GM06990 (cell line): ENCODE data around the gene SP6.
A peak's percentile ranks its signal among the peaks of the same experiment; 100 is the strongest.

Experiments
- DNase-seq: peaks from one replicate; pipeline ENCODE4 v3.0.0-alpha.2; 2011; ENCODE audit not compliant: insufficient read length; ENCODE audit errors: extremely low read depth
- H3K27me3 ChIP-seq: replicated peaks from 2 replicates; pipeline ENCODE4 v1.6.0; 2011; ENCODE audit warnings: low read length; ENCODE audit not compliant: control insufficient read depth, insufficient read depth
- H3K36me3 ChIP-seq: 2 replicates; pipeline ENCODE4 v1.5.1; 2011; ENCODE audit warnings: low read length; ENCODE audit not compliant: control insufficient read depth, insufficient read depth
- H3K4me3 ChIP-seq: replicated peaks from 2 replicates; pipeline ENCODE4 v1.5.1; 2011; ENCODE audit warnings: low read depth, mild to moderate bottlenecking, control low read depth, low read length
- TF ChIP-seq, protein P1 (sequence below): IDR thresholded peaks from 2 replicates; pipeline ENCODE4 v1.5.1; 2011; ENCODE audit warnings: low read length, control low read depth, mild to moderate bottlenecking, inconsistent platforms; ENCODE audit not compliant: insufficient read depth, poor library complexity, severe bottlenecking

SP6 gene

GRCh38 chr17:47838636-47839035 is 12.3 kb downstream of the SP6 start:
- TF ChIP-seq, protein P1, sequence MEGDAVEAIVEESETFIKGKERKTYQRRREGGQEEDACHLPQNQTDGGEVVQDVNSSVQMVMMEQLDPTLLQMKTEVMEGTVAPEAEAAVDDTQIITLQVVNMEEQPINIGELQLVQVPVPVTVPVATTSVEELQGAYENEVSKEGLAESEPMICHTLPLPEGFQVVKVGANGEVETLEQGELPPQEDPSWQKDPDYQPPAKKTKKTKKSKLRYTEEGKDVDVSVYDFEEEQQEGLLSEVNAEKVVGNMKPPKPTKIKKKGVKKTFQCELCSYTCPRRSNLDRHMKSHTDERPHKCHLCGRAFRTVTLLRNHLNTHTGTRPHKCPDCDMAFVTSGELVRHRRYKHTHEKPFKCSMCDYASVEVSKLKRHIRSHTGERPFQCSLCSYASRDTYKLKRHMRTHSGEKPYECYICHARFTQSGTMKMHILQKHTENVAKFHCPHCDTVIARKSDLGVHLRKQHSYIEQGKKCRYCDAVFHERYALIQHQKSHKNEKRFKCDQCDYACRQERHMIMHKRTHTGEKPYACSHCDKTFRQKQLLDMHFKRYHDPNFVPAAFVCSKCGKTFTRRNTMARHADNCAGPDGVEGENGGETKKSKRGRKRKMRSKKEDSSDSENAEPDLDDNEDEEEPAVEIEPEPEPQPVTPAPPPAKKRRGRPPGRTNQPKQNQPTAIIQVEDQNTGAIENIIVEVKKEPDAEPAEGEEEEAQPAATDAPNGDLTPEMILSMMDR: no peak
- no peak for DNase-seq
- no peak overlapping the region for H3K4me3 ChIP-seq
- H3K36me3 ChIP-seq: peaks cover 4% of the 10 kb centered on the region
- no peaks in the 10 kb centered on the region for H3K27me3 ChIP-seq

- Histone ChIP-seq H3K36me3 (peaks cover 4% of the 10 kb centered on the region), H3K27me3 (no peaks in the 10 kb centered on the region), H3K4me3 (no peak overlapping the region)
- DNase-seq: no peak
- TF ChIP-seq, protein P1: no peak
These were observed 13.4 kb downstream of the SP6 start for GRCh38 chr17:47837401-47838039.

DNA sequence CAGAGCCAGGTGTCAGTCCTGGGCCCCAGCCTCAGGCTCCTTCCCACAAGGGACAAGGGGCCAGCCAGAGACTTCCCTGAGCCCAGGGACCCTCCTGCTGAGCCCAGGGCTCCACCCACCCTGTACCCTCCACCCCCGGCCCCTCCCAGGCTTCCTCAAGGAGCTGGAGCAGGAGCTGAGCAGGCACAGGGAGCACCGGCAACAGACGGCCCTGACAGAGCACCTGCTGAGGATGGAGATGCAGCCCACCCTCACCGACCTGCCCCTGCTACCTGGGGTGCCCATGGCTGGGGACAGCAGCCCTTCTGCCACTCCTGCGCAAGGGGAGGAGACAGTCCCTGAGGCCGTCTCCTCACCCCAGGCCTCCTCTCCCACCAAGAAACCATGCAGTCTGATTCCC is 14.4 kb downstream of the SP6 start:
- TF ChIP-seq, protein P1: no peak
- Histone ChIP-seq H3K36me3 (peaks cover 4% of the 10 kb centered on the region), H3K4me3 (no peak overlapping the region), H3K27me3 (no peaks in the 10 kb centered on the region)
- DNase-seq: no peak

- TF ChIP-seq, protein P1: no peak
- no peak for DNase-seq
- H3K27me3 ChIP-seq: no peaks in the 10 kb centered on the region
- H3K36me3 ChIP-seq: peaks cover 4% of the 10 kb centered on the region
- H3K4me3 ChIP-seq: no peak overlapping the region
These were observed 16.2 kb downstream of the SP6 start for GRCh38 chr17:47834756-47835155.

DNA sequence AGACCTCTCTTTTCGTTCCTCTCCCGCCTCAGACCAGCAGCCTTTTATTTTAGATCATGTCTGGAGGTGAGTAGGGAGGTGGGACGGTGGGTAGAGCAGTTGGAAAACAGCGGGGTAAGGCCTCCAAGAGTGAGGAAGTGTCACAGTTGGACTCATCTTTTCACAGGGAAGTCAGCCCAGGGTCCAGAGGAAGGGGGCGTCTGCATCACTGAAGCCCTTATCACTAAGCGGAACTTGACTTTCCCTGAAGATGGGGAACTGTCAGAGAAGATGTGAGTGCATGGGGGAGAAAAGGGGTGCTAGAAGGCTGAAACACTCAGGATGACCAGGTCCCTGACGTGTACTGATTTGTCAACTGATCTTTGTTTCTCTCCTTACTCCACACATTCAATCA is 19.0 kb downstream of the SP6 start:
- TF ChIP-seq, protein P1: no peak
- no peak for DNase-seq
- no peaks in the 10 kb centered on the region for H3K27me3 ChIP-seq
- peak overlapping the region; percentile 97 for H3K4me3 ChIP-seq
- peaks cover 7% of the 10 kb centered on the region for H3K36me3 ChIP-seq
